GM12878 (cell line): ENCODE data around the gene SERPINI1.

Experiments
- CBX5 ChIP-seq: sonication (generic); IDR thresholded peaks from 2 replicates; pipeline ENCODE4 v1.6.1; 2016; ENCODE audit warnings: low read depth, moderate library complexity, mild to moderate bottlenecking, inconsistent platforms
- CTCF ChIP-seq, 3 experiments: IDR thresholded peaks in 2 of 3; conservative IDR thresholded peaks in 1 of 3; 2 replicates each; pipeline ENCODE4 v1.5.1; 2011; ENCODE audit warnings: low read depth in 3 of 3, low read length in 3 of 3, mild to moderate bottlenecking in 3 of 3, control low read depth in 2 of 3, moderate library complexity in 2 of 3, inconsistent platforms in 1 of 3, mixed read lengths in 1 of 3; ENCODE audit not compliant: control insufficient read depth in 2 of 3, insufficient read depth in 1 of 3; ENCODE audit errors: extremely low read depth in 1 of 3
- FOXM1 ChIP-seq: IDR thresholded peaks from 2 replicates; pipeline ENCODE4 v1.6.1; 2012; ENCODE audit warnings: low read depth, mild to moderate bottlenecking, inconsistent platforms, low read length, moderate library complexity
- POLR2A ChIP-seq: IDR thresholded peaks from 2 replicates; pipeline ENCODE4 v1.6.1; 2011; ENCODE audit warnings: low read depth, mild to moderate bottlenecking, low read length
- TF ChIP-seq, protein P1 (sequence below): IDR thresholded peaks from 2 replicates; pipeline ENCODE4 v1.6.1; 2012; ENCODE audit warnings: low read depth, low read length, improper control_type of control experiment

- TF ChIP-seq, protein P1, sequence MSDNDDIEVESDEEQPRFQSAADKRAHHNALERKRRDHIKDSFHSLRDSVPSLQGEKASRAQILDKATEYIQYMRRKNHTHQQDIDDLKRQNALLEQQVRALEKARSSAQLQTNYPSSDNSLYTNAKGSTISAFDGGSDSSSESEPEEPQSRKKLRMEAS, result no peak
- TF ChIP-seq CTCF (IDR thresholded peaks at IDR 0.05 in 2 of 3, conservative IDR thresholded peaks at IDR 0.05 in 1 of 3; ENCODE audit: control insufficient read depth in 2 of 3, extremely low read depth in 1 of 3, insufficient read depth in 1 of 3, low read depth in 3 of 3, low read length in 3 of 3) (no peak), FOXM1 (no peak), POLR2A (no peak), CBX5 (no peak)
Observed at GRCh38 chr3:167859610-167860009, 124.1 kb downstream of the SERPINI1 start.
